ENCODE measurements around the gene CFAP58. TPM values are rescaled to one million over a fixed set of nuclear protein-coding genes. Genes with fewer than 3 reads are reported as not detected.

Gene CFAP58
- total RNA-seq, 1 experiment from 2014 or later: 0.63 TPM

DNA sequence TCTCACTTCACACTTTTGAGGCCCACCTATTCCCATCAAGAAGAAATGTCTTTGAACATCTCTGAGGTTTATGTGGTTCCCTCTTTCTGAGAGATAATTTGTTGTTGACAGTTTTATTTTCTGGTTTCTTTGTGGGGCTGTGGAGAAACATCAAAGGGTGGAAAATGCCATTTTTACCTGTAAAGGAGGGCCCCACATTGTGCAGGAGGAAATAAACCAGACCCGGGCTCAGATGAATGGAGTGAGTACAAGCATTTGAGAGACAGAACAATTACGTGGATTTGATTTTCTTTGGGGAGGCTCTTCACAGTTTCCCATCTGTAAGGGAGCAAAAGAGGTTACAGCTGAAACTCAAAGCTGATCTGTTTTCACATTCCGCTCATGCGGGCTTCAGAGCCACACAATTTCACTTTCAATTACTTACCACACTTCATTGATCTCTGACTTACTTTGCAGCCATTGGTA, 45.2 kb upstream of the CFAP58 start:
- no CpG with 5 or more reads among the region's 4 CpGs for WGBS (ENCODE audit: extremely low coverage, insufficient read length, low lambda C conversion rate)
- Histone ChIP-seq H3K23ac (ENCODE audit: insufficient read length, low read depth, low read length) (no peak overlapping the region), H3K18ac (ENCODE audit: insufficient read length, low read depth, low read length) (no peak overlapping the region), H4K8ac (replicated peaks; ENCODE audit: insufficient read length, low read depth, low read length) (no peak overlapping the region), H3K4ac (ENCODE audit: low read depth, low read length) (no peak overlapping the region), H2BK120ac (ENCODE audit: low read depth, low read length, poor library complexity, severe bottlenecking) (no peak overlapping the region), H3K79me2 (ENCODE audit: insufficient read depth, low read length) (no peaks in the 10 kb centered on the region; the same call in 1 of the 2 replicates), H3K9me3 (ENCODE audit: control insufficient read depth, low read depth, low read length) (peaks cover 5% of the 10 kb centered on the region), H3K4me1 (ENCODE audit: insufficient read depth, low read length) (no peaks in the 10 kb centered on the region), H2BK12ac (ENCODE audit: insufficient read length, low read depth, low read length) (no peak overlapping the region), H2AFZ (ENCODE audit: low read length) (no peak overlapping the region), H2BK15ac (ENCODE audit: low read depth, low read length) (no peak overlapping the region), H2AK5ac (ENCODE audit: insufficient read length, low read length) (no peak overlapping the region), H2BK20ac (ENCODE audit: low read depth, low read length, poor library complexity, severe bottlenecking) (no peak overlapping the region), H3K27ac (ENCODE audit: insufficient read length, low read depth, low read length) (no peak overlapping the region), H4K91ac (ENCODE audit: insufficient read length, low read depth, low read length) (no peak overlapping the region), H3T11ph (ENCODE audit: low read length) (no peak overlapping the region), H3K23me2 (ENCODE audit: insufficient read length, low read depth, low read length, poor library complexity, severe bottlenecking) (no peaks in the 10 kb centered on the region), H3K9ac (ENCODE audit: extremely low read depth, insufficient read length, low read length) (no peak overlapping the region), H3K27me3 (ENCODE audit: insufficient read depth, low read length) (no peaks in the 10 kb centered on the region), H3K14ac (ENCODE audit: insufficient read depth, low read length) (no peak overlapping the region), H3K56ac (ENCODE audit: insufficient read length, low read depth, low read length) (no peak overlapping the region), H4K5ac (ENCODE audit: insufficient read length, low read depth, low read length) (no peak overlapping the region), H3K4me2 (ENCODE audit: insufficient read depth, insufficient read length, low read length) (no peak overlapping the region), H3K79me1 (ENCODE audit: insufficient read depth, low read depth, low read length, poor library complexity, severe bottlenecking) (no peaks in the 10 kb centered on the region), H2BK5ac (ENCODE audit: insufficient read length, low read length) (no peak overlapping the region), H4K20me1 (ENCODE audit: control insufficient read depth, insufficient read depth, insufficient read length) (no peaks in the 10 kb centered on the region)
- Mint-ChIP-seq H3K4me3 (no peak overlapping the region), H3K27ac (no peak overlapping the region), H3K4me1 (peaks cover 15 to 18% of the 10 kb centered on the region in 2 experiments), H3K36me3 (ENCODE audit: insufficient read depth in 1 of 3, low read depth in 3 of 3) (peaks cover 21 to 28% (median 28%) of the 10 kb centered on the region in 3 experiments), H3K9me3 (peaks cover 12 to 14% of the 10 kb centered on the region in 2 experiments), H3K27me3 (ENCODE audit: low read depth) (no peaks in the 10 kb centered on the region)
- DNase-seq: no peak
- TF ChIP-seq, protein P1, sequence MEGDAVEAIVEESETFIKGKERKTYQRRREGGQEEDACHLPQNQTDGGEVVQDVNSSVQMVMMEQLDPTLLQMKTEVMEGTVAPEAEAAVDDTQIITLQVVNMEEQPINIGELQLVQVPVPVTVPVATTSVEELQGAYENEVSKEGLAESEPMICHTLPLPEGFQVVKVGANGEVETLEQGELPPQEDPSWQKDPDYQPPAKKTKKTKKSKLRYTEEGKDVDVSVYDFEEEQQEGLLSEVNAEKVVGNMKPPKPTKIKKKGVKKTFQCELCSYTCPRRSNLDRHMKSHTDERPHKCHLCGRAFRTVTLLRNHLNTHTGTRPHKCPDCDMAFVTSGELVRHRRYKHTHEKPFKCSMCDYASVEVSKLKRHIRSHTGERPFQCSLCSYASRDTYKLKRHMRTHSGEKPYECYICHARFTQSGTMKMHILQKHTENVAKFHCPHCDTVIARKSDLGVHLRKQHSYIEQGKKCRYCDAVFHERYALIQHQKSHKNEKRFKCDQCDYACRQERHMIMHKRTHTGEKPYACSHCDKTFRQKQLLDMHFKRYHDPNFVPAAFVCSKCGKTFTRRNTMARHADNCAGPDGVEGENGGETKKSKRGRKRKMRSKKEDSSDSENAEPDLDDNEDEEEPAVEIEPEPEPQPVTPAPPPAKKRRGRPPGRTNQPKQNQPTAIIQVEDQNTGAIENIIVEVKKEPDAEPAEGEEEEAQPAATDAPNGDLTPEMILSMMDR (conservative IDR thresholded peaks at IDR 0.05): no peak
